ENCODE data around the gene RBMS3.
"Not testable (repeated sequence)": the region's sequence is repeated elsewhere in the genome, so short reads cannot be mapped to it uniquely, and the experiment has no call there.

The RBMS3 gene

GRCh38 chr3:29772436-29772835 lies 491.6 kb downstream of the RBMS3 start:
- no peak for DNase-seq (ENCODE audit: low read depth, low spot score)

GRCh38 chr3:29773481-29773880 lies 492.6 kb downstream of the RBMS3 start:
- no peak for DNase-seq (ENCODE audit: low read depth, low spot score)

- no peak for DNase-seq (ENCODE audit: low read depth, low spot score)
Measured at GRCh38 chr3:29775340-29775739, 494.5 kb downstream of the RBMS3 start.

- DNase-seq (ENCODE audit: low read depth, low spot score), result no peak
Measured at GRCh38 chr3:29777869-29778268, 497.0 kb downstream of the RBMS3 start.

- no peak for DNase-seq (ENCODE audit: low read depth, low spot score)
Measured at GRCh38 chr3:29789686-29790085, 508.8 kb downstream of the RBMS3 start.

GRCh38 chr3:29796808-29797207 lies 515.9 kb downstream of the RBMS3 start:
- DNase-seq (ENCODE audit: low read depth, low spot score), result no peak

- DNase-seq (ENCODE audit: low read depth, low spot score), result no peak
Measured at GRCh38 chr3:29802057-29802456, 521.2 kb downstream of the RBMS3 start.

GRCh38 chr3:29804044-29804443 lies 523.2 kb downstream of the RBMS3 start:
- no peak for DNase-seq (ENCODE audit: low read depth, low spot score)

- no peak for DNase-seq (ENCODE audit: low read depth, low spot score)
Measured at GRCh38 chr3:29805757-29806156, 524.9 kb downstream of the RBMS3 start.

- DNase-seq (ENCODE audit: low read depth, low spot score), result not testable (repeated sequence)
Measured at GRCh38 chr3:29808324-29808723, 527.5 kb downstream of the RBMS3 start.

- DNase-seq (ENCODE audit: low read depth, low spot score), result no peak
Measured at GRCh38 chr3:29822071-29822470, 541.2 kb downstream of the RBMS3 start.

GRCh38 chr3:29823233-29823632 lies 542.4 kb downstream of the RBMS3 start:
- no peak for DNase-seq (ENCODE audit: low read depth, low spot score)

GRCh38 chr3:29826712-29827111 lies 545.8 kb downstream of the RBMS3 start:
- DNase-seq (ENCODE audit: low read depth, low spot score), result no peak

GRCh38 chr3:29827756-29828155 lies 546.9 kb downstream of the RBMS3 start:
- DNase-seq (ENCODE audit: low read depth, low spot score), result no peak

GRCh38 chr3:29829340-29829739 lies 548.5 kb downstream of the RBMS3 start:
- no peak for DNase-seq (ENCODE audit: low read depth, low spot score)

GRCh38 chr3:29850641-29851040 lies 569.8 kb downstream of the RBMS3 start:
- no peak for DNase-seq (ENCODE audit: low read depth, low spot score)

- no peak for DNase-seq (ENCODE audit: low read depth, low spot score)
Measured at GRCh38 chr3:29852767-29853166, 571.9 kb downstream of the RBMS3 start.

- DNase-seq (ENCODE audit: low read depth, low spot score), result no peak
Measured at GRCh38 chr3:29853841-29854397, 573.0 kb downstream of the RBMS3 start.

GRCh38 chr3:29854821-29855220 lies 574.0 kb downstream of the RBMS3 start:
- no peak for DNase-seq (ENCODE audit: low read depth, low spot score)

GRCh38 chr3:29859726-29860270 lies 578.9 kb downstream of the RBMS3 start:
- no peak for DNase-seq (ENCODE audit: low read depth, low spot score)

GRCh38 chr3:29864809-29865208 lies 583.9 kb downstream of the RBMS3 start:
- no peak for DNase-seq (ENCODE audit: low read depth, low spot score)

GRCh38 chr3:29868543-29869101 lies 587.8 kb downstream of the RBMS3 start:
- no peak for DNase-seq (ENCODE audit: low read depth, low spot score)

- DNase-seq (ENCODE audit: low read depth, low spot score), result no peak
Measured at GRCh38 chr3:29870136-29870535, 589.3 kb downstream of the RBMS3 start.

- DNase-seq (ENCODE audit: low read depth, low spot score), result no peak
Measured at GRCh38 chr3:29871087-29871486, 590.2 kb downstream of the RBMS3 start.
